LHCN-M2 (cell line): ENCODE data around the gene DCST2. TPM values are rescaled to one million over a fixed set of nuclear protein-coding genes. Genes with fewer than 3 reads are reported as not detected.

Experiments used
- DNase-seq: peaks from one replicate; pipeline ENCODE4 v3.0.0-alpha.2; 2012; ENCODE audit warnings: low read depth
- polyA plus RNA-seq: library from polyadenylated mRNA; unstranded; fragments of >200 nt; gene quantifications from one replicate; pipeline ENCODE4 v1.2.1, GENCODE V29; 2012; ENCODE audit warnings: missing spikeins
- total RNA-seq: library from RNA; depleted of rRNA; stranded (reverse); fragments of >200 nt; gene quantifications from 2 replicates; pipeline ENCODE4 v1.2.3, GENCODE V29; 2014; rRNA removed

The DCST2 gene
- 0.11 and 0.13 TPM in 2 replicates for total RNA-seq
- polyA plus RNA-seq = not detected

DNA sequence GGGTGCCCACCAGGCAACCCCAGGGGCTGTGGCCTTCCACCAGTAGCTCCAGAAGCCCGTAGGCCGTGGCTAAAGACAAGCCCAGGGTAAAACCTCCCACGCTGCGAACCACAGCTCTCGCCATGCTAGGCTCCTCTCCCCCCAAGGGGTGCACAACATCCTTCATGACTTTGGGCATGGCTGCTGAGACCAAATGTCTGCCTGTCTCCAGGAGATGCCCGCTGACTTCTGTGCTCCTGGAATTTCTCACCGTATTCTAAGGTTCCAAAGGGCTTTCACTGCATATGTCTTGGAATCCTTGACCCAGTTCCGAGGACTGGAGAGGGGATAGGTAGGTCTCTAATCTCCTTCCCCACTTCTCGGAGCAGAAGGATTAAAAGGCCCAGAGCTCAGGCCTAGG, at the start of gene DCST2, which contains the start of gene DCST1:
DCST2 (minus strand) TSS at position 258 of the 400 bp plus-strand sequence; CDS start at position 178, 80 bp downstream.
DCST1 (plus strand) TSS at position 301 of the 400 bp plus-strand sequence. CDS start 213 bp downstream, outside the sequence.
- no peak for DNase-seq

DNA sequence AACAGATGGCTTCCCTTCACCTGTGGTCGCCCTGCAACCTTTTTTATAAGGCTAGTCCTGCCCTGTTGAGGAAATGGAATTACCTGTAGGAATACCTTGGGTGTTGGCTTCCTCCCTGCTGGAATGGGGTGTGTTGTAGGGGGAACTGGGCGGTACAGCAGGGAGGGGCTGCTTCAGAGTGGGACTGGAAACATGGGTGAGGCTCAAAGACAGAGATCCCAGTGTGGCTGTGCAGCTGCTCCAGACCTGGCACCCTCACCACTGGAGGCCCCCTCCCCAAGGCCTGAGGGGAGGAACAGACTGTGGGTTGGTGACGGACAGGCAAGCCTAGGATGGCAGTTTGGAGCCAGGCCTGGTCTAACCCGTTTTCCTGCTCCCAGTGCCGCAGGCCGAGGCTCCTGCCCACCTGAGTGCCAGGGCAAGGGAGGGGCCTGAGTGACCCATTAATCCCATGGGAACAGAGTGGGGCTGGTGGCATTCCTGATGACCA, 49.5 kb upstream of the DCST2 start:
- DNase-seq = no peak

DNA sequence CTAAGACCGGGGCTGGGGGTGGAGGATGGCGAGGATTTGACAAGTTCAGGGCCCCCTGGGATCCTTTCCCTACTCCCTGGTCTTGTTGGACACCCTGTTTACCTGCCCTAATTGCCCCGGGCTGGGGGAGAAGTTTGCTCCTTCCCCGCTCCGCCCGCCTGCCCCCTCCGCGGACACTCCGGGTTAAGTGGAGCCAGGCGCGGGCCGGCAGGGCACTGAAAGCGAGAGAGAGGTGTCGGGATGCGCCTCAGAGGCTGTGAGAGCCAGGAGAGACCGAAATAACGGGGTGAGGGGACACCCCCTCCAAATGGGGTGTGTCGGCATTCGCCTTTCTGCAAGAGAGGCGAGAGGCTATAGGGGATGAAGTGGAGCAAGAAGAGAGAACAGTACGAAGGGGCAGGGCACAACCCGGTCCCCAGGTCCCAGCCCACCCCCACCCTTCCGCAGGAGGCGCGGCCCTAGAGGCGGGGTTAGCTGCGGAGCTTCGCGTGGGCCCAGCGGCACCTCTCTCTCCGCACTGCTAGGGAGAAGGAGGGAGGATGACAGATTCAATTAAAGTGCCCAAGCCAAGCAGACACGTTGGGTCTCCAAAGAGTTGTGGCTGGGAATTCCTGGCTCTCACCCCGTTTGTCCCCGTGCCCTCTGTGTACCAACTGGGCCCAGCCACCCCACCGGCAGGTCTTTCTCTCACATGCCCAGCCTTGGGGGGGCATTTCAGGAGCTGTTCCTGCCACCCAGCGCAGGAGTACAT, 48.9 kb upstream of the DCST2 start:
- DNase-seq = no peak

DNA sequence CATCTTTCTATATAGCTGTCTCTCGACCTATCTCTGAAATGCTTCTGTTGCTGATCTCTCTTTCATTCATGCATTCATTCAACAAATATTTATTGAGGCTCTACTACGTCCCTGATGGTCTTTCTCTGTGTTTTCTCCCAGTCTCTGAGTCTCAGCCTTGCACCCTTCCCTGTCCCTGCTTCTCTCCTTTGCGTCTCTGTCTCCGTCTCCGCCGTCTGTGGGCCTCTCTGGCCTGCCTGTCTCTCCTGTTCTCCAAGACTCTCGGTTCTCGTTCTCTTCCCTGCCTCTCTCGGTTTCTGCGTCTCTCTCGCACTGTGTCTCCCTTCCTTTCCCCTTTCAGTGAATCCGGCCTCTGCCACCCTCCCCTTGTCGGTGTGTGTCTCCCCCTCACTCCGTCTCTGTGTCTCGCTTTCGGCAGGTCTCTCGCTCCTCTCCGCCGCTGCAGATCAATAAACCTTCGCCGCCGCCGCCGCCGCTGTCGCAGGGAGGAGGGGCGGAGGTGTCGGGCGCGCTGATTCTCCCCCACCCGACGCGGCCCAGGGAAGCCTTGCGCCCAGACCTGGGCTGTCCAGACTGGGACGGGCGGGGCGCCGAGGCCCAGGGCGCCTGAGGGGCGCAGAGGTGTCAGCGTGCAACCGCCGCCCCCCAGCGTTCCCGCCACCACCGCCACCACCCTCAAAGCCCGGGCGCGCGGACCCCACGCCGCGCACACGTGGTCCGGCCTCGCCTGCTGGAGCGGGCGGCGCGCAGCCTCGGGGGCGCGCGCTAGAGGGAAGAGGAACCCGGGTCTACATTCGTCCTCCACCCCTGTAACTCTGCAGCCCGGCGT, 48.1 kb upstream of the DCST2 start:
- DNase-seq = no peak

DNA sequence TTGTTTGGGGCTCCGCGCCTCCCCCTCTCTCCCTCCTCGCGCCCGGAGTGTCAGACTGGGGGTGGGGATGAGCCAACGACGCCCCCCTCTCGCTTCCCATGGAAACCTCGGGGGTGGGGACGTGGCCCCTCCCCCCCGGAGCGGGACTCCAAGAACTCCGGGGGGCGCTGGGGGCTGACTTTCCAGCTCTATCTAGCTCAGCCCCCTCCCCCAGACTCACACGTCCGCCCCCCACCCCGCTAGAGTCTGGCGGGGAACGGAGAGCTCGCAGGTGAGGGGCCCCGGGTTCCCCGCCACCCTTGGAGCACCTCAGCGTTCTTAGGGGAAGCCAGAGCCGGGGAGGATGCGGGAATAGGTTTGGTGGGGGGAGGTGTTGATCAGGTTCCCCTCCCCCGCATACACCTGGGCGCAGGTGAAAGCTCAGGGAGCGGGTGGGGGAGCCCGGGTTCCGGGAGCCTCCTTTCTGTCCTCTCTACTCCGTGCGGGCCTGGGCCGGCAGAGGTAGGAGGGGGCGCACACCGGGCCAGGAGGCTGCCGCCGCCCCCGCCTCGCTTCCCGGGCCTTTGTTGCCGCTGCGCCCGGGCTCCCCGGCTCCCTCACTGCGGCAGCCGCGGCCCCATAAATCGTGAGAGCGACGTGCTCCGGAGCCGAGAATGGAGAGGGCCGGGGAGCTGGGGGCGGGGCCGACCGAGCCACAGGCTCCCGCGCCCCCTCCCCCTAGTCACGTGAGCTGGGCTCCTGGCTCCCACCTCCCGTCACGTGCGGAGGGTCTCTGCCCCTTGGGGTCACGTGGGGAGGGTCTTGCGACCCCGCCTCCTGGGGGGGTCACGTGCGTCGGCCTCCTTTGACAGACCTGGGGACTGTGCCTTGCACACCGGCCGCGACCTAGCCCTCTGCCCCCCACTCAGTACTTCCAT, 47.0 kb upstream of the DCST2 start:
- no peak for DNase-seq

DNA sequence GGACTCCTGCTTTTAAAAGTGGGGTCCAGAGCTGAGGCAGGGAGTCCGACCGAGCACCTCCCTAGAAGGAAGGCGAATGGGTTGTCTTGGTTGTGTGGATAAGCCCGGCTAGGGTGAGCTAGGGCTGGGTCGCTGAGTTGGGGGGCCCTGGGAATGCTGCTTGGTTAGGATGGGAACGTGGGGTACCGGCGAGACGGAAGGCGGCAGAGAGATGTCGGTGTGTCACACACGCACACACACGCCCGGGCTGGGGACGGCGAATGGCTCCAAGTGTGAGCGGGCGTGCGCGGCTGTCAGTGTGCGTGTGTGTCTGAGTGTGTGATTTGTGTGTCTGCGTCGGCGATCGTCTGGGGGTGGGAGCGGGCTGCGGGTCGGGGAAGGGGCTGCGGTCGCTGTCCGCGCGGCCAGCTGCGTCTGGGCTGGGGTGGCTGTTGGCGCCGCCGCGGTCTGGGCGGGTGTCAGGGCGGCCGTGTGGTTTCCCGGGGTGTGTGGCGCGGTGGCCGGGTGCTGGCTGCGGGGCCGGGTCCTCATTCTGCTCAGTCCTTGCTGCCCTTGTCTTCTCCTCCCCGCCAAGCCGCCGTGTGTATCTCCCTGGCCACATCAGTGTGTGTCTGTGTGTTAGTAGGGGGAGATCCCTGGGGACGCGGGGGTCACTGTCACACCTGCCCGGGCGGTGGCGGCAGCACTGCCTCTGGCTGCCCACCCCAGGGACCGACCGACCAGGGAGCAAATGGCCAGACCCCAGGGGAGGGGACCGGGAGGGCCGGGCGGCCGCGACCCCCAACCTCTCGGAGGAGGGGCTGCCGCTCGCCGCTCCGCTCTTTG, 46.1 kb upstream of the DCST2 start:
- no peak for DNase-seq

DNA sequence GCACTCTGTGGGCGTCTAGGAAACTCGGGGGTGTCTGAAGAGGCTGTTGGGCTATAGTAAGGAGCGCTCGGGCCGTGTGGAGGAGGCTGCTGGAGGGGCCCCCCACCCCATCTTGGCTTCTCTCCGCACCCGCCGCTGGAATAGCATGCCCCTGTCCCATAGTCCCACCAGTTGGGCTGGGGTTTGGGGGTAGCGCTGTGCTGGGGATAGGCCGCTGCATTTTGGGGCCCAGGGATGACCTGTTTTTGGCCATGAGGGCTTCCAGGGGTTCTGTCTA, 45.6 kb upstream of the DCST2 start:
- no peak for DNase-seq

DNA sequence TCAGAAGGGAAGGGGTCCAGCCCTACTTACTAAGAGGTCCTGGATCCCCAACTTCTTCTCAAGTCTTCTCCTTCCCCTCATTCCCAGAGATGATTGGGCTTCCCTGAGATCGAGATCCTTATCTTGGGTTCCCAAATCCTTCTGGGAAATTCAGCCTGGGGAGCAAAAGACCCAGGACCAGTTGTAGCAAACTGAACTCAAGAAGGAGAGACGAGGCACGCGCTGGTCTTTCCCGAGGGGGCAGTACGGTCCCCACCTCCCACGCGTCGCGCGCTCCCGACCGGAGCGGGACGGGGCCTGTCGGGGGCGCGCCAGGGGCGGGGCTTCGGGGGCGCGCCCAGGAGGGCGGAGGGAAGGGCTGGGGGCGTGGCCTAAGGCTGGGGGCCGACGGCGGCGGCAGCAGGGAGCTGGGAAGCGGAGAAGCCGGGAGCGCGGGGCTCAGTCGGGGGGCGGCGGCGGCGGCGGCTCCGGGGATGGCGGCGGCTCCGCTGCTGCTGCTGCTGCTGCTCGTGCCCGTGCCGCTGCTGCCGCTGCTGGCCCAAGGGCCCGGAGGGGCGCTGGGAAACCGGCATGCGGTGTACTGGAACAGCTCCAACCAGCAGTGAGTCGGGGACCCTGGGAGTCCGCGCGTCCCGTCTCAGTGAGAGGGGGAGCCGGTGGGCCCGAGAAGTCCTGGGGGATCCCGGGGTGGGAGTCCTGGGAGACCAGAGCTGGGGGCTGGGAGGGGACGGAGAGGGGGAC, 45.1 kb upstream of the DCST2 start, which contains the start of gene EFNA3:
EFNA3 (plus strand) TSS at position 369 of the 741 bp plus-strand sequence; CDS start at position 474, 105 bp downstream.
- peak; percentile 31 for DNase-seq

DNA sequence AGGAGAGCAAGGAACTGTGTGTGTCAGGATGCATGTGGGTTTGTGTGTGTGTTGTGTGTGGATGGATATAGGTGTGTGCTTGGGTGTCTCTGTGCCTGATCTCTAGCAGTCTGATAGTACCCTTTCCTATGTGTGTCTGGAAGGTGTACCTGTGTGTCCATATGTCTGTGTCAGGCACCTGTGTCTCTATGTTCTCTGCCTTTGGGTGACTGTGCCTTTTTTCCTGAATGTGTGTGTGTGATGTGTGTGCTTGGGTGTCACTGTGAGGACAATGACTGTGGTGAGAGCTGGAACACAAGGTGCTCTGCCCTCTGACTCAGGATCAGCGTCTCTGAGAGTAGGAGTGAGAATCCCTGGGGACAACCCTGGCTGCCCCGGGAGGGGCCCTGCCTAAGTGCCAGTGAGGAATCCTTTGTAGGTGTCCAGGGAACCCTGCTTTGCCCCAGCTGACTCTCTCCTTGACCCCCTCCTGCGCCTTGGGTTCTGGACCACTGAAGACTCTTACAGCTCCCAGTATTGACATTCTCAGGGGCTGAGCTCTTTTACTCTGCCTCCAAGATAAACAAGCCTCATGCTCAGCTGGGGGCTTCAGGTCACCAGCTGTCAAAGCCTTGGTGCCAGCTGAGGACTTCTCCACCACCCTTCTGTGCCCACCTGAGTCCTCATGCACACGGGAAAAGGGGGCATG, 44.3 kb upstream of the DCST2 start:
- DNase-seq = peak; percentile 34

DNA sequence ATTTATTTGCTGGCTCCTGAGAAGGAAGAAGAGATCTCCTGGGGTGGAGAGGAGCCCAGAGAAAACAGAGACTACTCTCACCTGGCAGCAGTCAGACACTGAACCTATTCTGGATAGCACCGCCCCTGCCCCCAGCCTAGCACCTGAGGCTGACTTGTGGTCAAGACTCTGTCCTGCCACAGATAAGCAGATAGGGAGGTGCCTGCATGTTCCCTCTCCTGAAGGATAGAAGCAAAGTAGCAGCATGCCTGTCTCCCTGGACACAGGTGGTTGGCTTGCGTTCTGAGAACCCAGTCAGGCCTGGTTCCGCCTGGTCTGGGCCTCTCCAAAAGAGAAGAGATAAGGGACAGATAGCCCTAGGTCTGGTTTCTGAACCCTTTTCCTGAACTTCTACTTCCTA, 43.8 kb upstream of the DCST2 start:
- no peak for DNase-seq

DNA sequence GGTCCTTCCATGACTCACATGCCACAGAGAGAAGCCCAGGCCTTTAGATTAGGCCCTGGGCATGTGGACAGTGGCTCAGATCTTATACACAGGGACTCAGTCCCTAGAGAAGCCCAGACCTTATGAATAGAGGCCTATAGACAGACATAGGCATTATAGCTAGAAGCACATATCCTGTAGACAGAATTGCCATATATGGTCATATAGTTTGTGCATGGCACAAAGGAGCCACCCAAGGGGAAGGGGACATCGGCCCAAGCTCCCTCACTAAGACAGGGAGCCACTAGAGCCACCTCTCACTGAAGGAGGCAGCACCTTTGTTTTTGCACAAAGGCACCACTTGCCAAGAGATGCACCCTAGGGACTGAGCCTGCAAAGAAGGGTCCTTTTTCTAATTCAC, 42.8 kb upstream of the DCST2 start:
- DNase-seq = no peak

DNA sequence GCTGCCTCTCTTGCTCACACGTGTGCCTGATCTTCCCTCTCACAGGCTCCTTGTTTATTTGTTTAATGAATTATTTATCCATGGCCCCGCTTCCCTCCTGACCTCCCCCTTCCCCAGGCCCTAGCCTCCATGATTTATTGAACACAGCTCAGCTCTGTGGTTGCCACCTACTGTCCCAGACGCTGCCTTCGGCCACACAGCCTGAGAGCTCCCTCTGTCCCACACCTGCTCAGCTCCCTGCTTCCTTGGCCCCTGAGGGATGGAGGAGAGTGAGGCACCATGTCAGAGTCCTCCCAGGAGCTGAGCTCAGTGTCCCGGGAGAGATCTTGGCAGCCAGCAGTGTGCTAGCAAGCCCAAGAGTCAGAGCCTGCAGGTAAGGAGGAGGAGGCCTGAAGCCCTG, 42.0 kb upstream of the DCST2 start:
- no peak for DNase-seq

DNA sequence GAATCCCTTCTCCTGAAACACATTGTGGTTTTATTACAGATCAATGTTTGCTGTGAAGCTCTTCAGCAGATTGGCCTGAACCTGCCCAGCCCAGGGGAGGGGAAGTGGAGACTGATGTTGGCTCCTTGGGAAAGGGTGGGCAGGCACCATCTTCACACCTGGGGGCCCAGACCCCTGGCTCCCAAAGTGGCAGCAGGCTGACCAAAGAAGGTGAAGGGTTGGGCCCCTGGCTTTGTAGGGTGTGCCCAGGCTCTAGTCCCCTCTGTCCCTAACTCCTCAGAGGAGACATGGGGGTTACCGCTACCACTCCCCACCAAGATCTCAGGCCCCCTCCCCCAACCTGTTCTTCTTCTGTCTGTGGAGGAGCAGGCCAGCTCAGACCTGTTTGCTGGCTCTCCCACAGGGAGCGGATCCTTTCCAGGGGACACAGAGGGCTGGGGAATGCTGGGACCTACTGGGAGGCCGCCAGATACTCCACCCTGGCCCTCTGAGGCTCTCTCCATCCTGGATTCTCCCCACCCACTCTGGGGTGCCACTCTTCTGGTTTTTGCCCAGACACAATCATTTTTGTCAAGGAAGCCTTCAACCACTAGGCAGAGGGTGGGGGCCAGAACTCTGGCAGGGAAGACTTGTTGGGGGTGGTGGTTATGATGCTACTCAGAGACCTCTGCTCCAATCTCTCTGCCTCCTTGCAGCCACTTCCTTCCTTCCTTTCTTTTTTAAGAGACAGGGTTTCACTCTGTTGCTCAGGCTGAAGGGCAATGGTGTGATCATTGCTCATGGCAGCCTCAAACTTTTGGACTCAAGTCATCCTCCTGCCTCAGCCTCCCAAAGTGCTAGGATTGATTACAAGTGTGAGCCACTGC, 40.0 kb upstream of the DCST2 start:
- no peak for DNase-seq

DNA sequence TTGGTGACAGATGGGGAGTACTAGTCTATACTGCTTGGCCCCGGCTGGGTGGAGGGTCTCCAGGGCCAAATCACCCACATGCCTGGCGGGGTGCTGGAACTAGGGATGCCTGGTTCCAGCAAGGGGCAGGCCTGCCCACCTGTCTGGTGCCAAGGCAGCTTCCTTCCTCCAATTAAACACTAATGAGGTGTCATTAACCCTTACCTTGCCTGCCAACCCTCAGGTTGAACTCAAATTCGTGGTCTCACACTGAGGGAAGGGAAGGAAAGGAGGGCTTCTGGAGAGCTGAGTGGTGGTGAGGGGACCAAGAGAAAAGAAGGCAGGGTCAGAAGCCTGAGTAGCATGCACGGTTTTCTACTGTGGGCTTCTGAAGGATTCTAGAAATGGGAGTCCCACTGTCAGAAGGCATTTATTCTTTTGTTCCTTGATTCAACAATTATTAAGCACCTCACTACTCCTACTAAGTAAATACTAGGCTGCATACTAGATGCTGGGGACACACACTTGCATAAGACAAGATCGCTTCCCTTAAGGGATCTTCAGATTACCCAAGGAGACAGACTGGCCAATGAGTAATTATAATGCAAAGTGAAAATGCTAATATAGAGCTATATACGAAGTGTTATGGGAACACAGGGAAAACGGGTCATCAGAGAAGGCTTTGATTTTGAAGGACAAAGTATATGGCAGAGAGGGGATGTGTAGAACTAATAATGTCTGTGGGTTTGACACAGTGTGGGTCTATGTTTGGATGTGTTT, 39.1 kb upstream of the DCST2 start:
- DNase-seq = no peak

DNA sequence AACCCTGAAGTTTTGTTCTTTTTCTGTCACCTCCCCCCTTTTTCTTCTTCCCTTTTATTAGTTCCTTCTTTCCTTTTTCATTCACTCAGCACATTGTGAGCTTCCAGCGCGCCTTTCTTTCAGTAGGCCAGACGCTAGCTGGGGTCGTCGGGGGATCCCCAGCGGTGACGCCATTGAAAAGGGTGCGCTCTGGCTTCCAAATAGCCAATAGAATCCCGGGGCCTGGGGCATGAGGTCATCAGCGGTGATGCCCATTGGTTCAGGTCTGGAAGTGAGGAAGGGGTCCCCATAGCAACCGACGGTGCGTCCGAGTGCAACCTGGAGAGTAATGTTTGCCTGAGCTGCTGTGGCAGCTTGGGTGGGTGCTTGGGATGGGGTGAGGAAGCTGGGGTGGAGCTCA, 38.1 kb upstream of the DCST2 start:
- no peak for DNase-seq

DNA sequence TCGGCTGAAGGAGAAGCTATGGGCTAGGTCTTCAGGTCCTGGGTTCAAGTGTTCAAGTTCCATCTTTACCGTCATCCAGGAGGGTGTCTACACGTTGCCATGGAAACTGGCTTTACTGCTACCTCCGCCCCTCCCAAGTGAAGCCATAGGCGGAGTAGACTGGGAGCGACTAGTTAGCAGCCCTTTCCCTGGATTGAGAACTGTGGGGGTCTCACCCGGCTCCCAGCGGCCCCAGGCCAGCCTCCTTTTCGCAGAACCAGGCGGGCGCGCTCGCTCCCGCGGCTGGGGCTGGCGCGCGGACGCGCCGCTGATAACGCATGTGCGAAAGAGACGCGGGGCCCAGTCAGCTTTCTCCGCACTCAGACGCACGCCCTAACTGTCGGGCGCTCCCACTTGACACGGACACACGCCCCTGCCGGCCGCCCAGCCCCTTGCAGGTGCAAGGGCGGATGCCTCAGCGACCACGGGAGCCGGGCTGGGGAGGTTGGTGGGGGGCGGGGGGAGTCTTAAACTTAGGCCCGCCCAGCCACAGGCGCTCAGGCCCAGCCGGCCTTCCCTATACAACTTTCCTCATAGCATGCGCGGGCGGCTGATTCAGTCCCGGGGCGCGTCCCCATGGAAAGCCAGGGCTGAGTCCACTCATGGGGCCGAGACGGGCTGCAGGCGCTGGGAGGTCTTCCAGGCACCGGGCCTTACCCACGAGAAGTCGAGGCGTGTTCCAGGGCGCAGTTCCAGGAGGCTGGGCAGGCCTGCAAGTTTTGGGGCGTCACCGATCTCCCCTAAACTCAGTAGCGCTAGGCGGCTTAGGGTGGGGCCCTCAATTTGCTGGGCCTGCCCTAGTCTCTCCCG, 37.4 kb upstream of the DCST2 start:
- DNase-seq = no peak
